ENCODE results near the gene CHRM2.

GRCh38 chr7:136877509-136877908 is 9.1 kb downstream of the CHRM2 start:
- no peak for TF ChIP-seq CTCF (conservative IDR thresholded peaks at IDR 0.05; ENCODE audit: low read depth, low read length)
- no peak for TF ChIP-seq SMC3 (IDR thresholded peaks at IDR 0.05; ENCODE audit: low read depth, low read length)
- TF ChIP-seq POLR2A (IDR thresholded peaks at IDR 0.05; ENCODE audit: low read depth, low read length) = no peak
- no peak for TF ChIP-seq CHD1 (IDR thresholded peaks at IDR 0.05; ENCODE audit: low read depth, low read length)
- no peak for TF ChIP-seq NFE2L2 (IDR thresholded peaks at IDR 0.05; ENCODE audit: low read depth, low read length)
- no peak for TF ChIP-seq RCOR1 (IDR thresholded peaks at IDR 0.05; ENCODE audit: insufficient replicate concordance, low read length)
